8988T (cell line): Measurements from ENCODE around the gene CFAP46.
"Not testable (repeated sequence)": the region's sequence is repeated elsewhere in the genome, so short reads cannot be mapped to it uniquely, and the experiment has no call there.

ENCODE experiments used
- DNase-seq: peaks from one replicate; pipeline ENCODE4 v3.0.0; 2011

The CFAP46 gene

DNA sequence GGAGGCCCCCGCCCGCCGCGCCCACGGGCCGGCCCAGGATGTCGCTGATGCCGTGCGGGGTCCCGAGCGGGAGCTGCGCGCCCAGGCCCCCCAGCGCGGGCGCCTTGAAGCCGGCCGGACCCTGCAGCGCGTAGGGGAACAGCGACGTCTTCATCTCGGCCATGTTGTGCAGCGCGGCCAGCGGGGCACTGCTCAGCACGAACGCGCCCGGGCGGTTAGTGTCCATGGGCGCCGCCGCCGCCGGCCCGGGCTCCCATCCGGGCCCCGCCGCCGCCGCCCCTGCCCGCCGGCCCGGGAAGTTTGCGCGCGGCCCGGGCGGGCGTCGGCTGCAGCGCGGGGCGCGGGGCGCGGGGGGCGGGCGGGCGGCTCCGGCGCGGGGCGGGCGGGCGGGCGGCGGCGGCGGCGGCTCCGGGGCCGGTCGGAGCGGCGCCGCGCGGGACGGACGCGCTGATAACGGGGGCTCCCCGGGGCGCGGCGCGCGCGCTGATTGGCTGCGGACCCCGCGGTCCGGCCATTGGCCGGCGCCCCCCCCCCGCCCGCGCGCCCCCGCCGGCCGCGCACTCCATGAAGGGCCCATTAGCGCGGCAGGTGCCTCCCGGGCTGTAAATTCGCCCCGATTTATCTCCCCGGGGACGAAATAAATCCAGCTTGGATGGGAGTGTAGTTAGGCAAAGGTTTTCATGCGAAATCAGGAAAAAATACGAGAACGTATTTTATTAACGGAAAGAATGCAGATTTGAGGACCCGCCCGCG, 156.5 kb downstream of the CFAP46 start, which contains the start of gene NKX6-2:
NKX6-2 (minus strand) TSS at position 425 of the 753 bp plus-strand sequence; CDS start at position 226, 199 bp downstream.
- DNase-seq = no peak

DNA sequence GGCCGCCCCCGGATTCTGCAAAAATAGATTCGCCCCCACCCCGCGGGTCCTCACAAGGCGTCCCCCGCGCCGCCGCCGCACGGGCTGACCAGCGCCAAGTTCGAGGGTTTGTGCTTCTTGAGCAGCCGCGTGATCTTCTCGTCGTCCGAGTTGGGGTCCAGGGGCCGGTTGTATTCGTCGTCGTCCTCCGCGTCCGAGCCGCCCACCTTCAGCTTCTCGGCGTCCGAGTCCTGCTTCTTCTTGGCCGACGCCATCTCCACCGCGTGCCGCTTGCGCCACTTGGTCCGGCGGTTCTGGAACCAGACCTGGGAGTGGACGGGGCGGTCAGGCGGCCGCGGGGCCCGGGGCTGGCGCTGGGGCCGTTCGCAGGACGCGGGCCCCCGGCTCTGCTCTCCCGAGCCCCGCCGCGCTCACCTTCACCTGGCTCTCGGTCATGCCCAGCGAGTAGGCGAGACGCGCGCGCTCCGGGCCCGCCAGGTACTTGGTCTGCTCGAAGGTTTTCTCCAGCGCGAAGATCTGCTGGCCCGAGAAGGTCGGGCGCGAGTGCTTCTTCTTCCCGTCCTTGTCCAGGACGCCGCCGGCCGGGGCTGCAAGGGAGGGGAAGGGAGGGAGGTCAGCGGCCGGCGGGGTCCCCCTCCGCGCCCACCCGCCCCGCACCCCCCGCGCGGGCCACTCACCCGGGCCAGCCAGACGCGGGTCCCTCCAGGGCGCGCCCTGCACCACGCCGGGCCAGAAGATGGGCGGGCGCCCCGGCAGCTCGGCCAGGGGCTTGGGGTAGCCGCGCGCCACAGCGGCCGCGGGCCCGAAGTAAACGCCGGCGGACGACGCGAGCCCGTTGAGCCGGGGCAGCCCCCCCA, 157.3 kb downstream of the CFAP46 start:
- DNase-seq = no peak

DNA sequence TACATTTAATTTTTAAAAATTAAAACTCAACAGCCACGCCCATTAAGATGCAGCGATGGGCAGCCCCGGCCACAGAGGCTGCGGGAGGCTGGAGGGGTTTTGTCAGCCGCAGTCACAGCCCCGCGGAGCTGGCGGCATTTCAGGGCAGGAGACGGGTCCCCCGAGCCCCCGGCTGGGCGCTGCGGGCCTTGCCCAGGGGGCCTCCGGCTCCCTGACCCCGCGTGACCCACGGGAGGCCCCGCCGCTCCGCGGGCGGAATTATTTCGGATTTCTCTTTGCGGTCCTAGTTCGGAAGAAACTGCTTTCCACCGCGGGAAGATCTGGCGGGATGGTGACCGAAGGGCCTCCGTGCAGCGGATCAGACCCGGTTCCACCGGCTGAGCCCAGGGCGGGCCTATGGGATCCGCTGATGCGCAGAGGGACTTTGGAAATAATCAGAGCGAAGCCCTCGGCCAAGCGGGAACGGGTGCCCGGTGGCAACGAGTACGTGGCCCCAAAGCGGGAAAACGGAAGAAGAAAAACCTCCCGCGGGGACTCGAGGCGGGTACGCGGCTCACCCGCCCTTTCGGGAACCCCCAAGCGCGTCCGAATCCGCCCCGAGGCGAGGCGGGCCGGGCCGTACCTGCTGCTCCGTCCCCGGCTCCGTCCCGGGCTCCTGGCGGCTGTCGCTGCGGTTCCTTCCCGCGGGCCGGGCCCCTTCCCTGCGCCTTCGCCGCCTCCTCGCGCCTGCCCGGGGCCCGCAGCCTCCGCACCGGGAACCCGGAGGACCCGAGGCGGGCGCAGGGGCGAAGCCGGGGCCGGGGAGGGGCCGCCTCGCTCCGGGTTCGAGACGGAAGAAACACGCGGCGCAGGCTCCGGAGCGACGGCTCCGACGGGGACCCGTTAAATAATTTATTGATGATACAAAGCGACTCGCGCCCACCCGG, 158.2 kb downstream of the CFAP46 start:
- no peak for DNase-seq

DNA sequence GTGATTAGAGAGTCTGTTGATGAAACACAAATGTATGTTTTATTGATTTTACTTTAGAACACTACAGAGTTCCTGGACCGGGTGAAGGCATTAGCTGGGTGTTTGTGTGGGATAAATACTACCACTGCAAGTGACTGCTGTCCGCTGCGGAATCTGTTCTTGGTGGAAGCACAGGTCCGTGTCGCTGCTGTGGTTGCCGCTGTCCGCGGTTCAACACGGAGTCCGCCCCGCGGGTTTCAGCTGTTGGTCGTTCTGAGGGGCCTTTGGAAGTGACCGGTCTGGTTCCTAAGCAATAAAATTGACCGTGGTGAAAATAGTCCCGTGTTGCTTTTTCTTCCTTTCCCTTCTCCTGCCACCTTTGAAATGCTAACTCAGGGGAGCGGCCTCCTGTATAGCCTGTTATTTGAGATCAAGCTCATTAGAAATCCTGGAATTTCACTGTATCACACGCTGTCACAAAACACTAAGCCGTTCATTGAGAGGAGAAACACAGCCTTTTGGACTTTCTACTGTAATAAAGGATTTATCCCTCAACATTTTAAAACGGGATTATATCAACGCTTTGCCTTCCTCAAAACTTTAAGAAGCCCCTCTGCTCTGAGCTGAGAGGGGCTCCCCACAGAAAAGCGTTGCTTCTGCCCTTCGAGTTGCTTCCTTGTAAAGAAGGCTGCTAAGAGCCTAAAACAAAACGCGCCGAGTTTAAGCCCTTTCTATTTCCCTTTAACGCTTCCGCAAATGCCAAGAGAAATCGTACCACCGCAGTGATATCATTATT, 159.0 kb downstream of the CFAP46 start:
- DNase-seq = no peak

DNA sequence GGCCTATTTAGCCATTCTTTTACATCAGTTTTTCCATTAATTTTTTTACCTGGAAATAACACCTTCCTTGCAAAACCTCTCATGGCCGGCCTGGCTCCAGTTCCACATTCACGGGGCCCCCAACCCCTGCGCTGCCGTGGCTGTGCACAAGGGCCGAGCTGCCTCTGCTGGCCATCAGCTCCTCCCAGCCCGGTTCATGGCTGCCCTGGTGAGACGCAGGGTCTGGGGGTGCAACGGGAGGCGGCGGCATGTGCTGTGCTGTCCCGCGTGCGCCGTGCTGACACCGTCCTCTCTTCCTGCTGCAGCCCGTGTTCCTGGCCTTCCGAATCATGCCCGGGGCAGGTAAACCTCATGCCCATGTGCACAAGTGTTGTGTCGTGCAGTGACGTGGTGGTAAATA, 160.8 kb downstream of the CFAP46 start:
- no peak for DNase-seq

DNA sequence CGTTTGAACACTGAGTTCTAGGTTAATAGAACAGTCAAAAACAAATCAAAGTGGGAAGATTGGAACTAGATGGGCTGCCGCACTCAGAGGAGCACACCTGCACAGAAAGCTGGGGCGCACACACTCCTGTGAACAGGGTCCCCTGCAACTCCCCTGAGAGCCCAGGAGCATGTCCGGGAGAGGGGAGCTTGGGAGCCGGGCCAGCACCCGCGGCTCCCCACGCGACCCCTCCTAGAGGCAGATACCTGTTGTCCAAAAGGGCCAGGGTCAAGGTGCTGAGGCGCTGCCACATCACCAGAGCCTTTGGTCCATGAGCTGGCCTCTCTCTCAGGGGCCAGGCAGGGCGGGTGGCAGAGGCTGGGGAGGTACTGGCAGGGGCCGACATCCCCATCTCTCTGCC, 162.0 kb downstream of the CFAP46 start:
- DNase-seq = no peak

DNA sequence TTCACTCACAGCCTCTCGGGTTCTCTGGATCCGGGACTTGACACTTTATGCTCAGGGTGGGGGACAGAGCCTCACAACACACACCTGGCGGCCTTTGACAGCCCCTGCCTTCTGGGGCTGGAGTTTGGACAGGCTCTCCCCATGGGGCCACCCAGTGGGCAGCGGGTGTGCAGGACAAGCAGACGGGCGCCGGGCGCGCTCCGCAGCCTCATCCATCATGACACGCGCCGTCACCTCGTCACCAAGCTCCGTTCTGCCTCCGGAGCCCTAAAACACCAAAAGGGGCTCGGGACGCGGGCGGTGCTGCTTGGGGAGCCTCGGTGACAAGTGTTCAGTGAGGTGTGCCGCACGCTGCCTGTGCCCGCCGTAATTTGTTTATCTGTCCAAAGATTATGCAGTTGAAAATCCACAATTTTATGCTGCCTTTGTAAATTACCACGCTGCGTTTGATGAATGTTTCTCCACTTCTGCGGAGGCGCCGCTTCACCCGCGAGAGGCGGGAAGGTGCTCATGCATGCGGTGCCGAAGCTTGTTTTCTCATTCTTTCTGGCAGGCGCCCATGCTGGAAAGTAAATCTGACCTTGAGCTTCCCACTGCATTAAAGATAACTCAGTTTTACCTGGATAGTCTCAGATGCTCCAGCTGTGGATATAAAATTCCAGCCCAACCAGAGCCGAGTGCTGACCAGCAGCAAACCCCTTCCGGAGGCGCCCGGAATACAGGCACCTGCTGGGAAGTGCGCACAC, 162.6 kb downstream of the CFAP46 start:
- DNase-seq = no peak

DNA sequence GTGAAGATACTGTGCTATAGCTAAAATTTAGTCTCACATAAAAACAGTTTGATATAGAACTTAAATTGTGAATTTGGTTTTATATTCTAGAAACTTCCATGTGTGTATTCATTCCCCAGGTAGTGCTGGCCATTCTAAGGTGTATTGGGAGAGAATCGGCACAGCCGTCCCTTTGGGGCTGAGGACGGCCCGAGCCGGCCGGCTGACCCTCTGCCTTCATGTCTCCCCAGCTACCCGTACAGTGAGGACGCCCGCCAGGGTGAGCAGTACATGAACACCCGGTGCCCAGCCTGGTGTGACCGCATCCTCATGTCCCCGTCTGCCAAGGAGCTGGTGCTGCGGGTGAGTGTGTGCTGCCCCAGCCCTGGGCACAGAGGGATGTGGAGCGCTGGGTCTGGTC, 164.9 kb downstream of the CFAP46 start:
- no peak for DNase-seq

DNA sequence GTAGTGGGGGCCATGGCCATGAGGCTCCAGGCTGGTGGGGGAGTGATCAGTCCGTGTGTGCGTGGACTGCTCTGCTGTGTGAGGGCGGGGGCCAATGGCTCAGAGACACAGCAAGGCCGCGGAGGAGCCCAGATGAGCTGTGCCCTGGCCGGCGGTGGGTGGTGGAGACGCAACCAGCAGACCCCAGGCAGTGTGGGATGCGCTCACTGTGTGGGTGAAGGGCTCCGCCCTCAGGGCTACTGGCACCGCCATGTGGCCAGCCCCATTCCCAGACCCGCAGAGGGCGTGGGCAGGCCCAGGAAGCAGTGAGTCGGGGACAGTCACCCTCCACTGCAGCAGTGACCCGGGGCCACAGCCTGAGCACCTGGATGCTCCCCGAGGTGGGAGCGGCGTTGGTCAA, 165.5 kb downstream of the CFAP46 start:
- DNase-seq = no peak

DNA sequence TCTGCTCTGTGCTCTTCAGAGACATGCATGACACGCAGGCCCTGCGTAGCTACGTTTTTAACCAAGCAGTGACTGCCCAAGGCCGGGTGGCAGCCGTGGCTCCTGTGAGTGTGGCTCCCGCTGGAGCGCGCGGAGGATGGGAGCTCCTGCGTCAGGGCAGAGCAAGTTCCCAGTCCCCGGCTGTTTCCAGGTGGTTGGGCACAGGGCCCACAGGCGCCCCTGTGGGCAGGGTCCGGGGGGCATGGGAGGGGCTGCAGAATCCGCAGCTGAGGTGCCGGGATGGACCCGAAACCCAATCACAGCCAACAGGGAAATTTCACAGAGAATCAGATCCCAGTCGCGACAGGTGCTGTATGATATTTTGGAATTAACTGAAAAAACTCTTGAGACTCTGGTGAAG, 166.2 kb downstream of the CFAP46 start:
- DNase-seq = no peak

DNA sequence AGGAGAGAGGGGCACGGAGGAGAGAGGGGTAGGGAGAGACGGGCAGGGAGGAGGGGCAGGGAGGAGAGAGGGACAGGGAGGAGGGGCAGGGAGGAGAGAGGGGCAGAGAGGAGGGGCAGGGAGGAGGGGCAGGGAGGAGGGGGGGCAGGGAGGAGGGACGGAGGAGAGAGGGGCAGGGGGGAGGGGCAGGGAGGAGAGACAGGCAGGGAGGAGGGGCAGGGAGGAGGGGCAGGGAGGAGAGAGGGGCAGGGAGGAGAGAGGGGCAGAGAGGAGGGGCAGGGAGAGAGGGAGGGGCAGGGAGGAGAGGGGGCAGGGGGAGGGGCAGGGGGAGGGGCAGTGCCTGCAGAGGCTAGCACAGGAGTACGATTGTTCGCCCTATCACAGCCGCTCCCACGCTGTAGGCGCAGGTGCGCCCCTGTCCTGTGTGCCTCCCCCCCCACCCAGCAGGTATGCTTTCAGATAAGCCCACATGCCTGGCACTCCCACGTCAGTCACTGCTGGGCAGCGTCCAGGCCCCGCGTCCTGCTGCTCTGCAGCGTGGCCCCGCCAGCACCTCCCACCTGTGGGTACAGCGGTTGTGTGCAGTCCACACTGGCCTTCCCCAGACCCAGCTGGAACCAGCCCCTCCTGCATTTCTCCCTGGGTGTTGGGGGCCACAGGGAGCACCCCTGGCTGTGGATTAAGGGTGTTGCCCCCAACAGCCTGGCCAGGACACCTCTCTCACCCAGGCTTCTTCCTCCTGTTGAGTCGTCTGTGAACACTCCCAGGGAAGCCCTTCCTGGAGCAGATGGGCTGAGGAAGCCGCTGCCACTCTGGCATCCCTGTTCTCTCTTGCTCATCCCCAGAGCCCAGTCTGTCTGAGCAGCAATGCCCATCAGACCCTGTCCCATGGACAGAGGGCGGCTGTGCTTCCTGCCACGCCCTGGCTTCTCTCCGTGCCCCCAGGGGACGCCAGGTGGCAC, 167.2 kb downstream of the CFAP46 start:
- no peak for DNase-seq

DNA sequence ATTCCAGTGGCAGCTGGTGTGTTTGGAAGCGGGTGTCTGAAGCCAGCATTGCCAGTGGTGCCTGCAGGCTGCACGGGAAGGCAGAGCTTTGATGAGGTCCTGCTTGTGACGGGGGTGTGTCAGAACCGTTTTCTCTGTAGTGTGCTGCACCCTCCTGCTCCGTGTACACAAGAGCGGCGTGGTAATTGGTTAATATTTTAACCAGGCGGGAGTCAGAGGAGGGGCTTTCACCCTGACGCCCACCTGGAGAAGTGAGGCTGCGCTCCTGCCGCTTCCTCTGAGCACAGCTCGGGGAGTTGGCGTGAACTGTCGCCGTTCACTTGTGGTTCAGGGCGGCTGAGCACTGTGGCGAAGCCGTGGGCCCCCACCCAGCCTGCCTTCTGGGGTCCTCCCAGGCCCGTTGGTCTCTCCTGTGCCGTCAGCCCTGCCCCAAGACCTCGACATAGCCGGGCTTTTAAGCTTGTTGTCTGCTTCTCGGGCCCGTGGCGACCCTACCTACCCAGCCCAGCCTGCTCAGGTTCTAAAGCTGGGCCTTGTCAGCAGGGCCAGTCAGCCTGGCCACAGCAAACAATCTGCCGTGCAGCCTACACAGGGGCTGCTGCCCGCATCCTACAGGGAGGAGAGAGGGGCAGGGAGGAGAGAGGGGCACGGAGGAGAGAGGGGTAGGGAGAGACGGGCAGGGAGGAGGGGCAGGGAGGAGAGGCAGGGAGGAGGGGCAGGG, 168.0 kb downstream of the CFAP46 start:
- DNase-seq = no peak

DNA sequence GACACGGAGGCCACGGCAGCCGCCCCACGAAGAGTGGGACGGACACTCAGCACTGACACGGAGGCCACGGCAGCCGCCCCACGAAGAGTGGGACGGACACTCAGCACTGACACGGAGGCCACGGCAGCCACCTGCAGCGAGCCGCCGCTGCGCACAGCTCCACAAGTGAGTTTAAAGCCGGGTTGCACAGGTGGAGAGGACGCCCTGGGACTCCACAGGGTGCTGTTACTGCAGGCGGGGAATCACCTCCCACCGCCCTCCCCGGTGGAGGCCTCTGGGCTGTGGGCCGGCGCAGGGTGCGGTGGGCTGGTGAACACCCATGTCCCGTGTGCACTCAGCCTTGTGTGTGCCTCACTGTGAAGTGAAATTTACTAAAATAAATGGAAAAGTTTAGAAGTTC, 169.6 kb downstream of the CFAP46 start:
- not testable (repeated sequence) for DNase-seq

DNA sequence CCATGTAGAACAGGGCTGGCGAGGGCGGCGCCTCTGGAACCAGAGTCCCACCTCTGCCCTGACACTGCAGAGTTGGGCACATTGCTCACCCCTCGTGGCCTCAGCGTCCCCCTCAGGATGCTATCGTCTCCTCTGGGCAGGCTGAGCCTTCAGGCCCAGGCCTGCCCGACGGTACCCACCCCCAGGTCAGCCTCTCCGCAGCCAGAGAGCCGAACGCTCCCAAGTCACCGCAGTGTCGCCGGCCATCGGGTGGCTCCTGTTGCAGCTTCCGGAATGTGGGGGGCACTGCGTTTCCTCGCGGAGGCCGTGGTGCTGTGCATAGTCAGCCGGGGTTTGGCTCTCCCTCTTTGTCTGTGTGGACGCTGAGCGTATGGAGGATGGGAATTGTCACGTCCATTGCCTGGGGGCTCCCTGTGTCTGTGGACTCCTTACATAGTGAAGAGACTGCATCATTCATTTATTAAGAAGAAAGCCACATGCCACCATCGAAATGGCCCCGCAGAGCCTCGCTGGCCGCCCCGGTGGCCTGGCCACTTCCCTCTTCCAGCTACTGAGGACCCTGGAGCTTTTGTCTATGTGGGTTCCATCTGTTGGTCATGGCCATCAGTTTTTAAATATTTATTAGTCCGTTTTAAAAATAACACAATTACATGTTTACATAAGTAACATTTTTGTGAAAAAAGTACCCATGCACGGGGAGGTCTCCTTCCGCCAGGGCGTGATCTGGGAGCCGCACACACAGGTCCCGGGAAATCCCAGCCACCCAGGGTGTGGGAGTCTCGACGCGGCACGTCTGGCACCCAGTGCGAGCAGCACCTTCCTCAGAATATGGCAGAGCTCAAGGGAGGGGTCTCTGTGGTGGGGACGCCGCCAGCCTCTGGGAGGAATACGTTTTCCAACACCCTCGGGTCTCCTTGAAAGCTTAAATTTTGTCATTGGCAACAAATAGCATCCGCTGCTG, 172.0 kb downstream of the CFAP46 start:
- no peak for DNase-seq

DNA sequence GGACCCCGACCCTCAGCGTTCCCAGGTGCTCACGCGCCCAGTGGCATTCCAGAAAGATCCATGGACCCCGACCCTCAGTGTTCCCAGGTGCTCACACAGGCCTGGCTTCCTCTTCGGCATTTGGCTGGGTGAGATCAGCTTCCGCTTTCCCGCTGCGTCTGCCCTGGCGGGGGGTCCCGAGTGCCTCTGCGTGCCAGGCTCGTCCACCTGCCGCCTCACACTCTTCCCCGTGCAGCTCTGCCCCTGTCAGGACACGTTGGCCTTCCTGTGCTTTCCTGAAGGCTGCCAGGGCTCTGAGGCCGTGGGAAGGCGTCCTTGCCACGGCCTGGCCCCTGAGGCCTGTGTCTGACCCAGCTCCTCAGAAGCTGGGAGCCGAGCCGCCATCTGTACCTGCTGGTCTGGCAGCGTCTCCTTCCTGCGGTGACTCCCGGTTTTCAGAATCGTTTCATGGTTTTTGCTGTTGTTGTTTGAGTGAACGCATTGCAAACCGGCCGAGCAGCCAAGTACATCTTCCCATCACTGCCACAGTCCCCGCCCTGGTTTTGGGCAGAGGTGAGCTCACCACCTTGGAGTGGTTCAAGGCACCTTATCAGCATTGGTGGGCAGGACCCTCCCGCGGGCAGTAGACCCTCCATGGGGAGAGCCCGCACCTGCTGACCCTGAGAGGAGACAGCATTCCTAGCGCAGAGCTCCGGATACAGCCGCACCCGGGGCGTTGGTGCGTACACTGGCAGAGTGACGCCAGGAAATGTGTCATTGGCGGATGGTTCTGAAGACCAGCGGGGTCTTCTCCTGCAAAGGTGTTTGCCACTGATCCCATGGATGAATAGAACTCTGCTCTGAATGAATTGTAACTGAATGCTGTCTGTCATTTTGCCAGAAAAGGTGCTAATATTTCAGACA, 173.8 kb downstream of the CFAP46 start:
- no peak for DNase-seq

DNA sequence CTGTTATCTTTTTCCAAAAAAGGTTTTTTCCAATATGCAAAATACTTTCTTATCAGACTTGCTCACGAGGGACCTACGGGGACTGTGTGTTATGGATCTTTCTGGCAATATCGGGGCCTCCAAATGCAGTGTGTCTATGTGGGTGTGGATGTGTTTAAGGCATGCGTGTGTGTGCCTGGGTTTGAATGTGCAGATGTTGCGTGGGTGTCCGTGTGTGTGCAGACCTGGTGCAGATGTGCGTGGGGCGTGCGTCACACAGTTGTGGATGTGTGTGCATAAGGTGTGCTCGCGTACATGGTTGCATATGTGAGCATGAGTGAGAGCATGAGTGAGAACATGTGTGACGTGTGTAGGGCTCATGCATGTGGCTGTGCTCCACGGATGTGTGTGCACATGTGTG, 176.1 kb downstream of the CFAP46 start:
- DNase-seq = no peak

DNA sequence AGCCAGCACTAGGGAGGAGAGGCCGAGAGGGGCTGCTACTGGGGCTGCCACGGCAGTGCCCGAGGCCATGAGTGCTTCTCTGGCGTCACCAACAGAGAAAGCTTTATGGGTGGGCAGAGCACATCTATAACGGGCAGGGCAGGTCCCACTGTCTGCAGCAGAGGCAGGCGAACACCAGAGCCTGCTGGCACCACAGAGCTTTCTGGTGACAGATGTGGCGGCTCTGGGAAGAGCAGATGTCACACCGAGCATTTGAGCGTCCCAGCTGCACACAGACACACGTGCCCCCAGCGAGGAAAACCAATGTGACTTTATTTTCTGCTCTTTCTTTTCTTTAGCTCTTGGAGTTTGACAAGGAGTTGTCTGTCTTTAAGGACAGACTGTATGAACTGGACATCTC, 176.9 kb downstream of the CFAP46 start:
- DNase-seq = no peak
